ENCODE measurements around the gene KIRREL3.

KIRREL3 gene

DNA sequence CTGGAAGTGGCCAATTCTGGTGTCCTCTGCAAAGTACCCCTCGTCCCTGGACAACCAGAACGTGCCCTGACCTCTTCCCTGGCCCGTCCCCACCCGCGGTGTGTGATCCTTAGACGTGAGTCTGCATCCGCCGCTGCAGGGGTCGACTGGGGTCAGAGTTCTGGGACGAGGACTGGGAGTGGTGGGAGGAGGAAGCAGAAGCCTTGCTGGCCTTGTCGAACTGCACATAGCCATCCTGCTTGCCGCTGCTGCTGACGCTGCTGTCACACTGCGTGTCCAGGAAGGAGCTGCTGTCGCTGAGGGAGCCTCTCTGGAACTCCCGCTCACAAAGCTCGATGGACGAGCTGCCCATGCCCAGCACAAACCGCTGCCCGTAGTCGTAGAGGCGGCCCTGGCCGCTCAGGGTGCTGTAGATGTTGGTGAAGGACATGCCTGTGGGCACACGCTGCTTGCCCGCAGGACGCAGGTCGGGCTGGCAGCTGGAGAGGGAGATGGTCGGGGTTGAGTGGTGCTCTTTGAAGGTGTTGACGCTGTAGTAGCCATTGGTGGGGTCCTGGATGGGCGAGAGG, 576.0 kb downstream of the KIRREL3 start:
- no peak for DNase-seq (ENCODE audit: low read depth, low spot score)

DNA sequence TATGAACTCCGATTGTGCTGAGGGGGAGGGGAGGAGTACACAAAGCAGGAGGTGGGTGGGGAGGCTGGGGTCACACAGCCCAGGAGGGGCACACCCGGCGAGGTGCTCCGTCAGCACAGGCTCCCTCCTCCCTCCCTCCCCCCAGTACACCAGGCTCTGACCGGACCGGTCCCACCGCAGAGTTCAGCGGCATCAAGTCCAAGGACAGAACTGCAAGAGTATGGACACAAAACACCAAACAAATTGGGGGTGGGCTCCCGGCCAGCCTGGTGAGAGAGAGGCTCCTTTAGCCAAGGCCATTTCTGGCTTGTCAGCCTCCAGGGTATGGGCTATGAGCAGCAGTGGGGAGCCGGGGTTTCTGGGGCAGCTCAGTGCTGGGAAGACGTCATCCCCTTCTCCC, 576.8 kb downstream of the KIRREL3 start:
- no peak for DNase-seq (ENCODE audit: low read depth, low spot score)

DNA sequence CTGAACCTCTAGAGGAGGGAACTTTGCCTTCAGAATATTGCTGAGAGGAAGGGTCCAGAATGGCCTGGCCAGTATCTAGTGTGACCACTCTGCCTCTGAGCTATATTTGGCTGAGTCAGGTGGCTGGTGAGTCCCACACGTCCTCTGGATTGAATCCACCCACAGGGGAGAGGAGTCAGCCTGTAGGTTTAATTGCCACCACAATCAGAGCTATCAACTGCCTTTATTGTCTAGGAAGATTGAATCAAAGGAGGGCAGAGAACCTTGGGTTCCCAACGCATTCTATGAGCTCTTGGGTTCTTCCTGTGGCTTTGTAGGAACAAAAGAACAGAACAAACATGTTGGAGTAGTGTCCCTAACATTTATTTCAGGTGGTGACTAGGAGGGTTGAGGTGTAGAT, 577.4 kb downstream of the KIRREL3 start:
- no peak for DNase-seq (ENCODE audit: low read depth, low spot score)

DNA sequence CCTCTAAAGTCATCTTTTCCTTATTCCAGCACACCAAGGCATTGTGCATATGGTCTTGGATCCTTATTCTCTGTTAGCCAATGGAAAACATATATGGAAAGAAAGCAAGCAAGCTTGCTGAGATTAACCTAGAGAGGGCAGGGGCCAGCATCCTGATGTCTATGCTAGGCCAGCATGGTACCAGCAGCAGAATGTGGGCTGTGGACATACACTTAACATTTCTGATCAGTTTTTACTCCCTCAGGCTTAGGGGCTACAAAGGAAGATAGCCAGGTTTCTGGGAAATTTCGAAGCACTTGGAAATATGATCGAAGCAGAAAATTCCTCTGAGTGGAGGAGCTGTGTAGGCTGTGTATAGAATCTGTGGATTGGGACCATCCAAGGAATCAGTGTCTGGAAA, 578.1 kb downstream of the KIRREL3 start:
- no peak for DNase-seq (ENCODE audit: low read depth, low spot score)

DNA sequence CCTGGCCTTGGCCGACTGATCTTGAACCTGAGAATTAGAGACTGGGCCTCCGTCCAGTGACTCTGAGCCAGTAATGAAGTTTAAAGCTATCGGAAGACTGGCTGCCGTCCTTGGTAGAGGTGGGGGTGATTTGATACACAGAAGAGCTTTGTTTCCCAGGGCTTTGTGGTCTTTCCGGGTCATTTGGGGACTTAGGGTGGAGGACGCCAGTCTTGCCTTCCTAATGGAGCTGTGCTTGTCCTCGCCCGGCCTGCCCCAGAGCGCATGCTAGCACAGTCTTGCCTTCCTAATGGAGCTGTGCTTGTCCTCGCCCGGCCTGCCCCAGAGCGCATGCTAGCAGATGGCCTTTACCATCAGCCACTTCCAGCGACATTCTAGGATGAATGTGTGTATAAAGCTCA, 579.3 kb downstream of the KIRREL3 start:
- no peak for DNase-seq (ENCODE audit: low read depth, low spot score)

DNA sequence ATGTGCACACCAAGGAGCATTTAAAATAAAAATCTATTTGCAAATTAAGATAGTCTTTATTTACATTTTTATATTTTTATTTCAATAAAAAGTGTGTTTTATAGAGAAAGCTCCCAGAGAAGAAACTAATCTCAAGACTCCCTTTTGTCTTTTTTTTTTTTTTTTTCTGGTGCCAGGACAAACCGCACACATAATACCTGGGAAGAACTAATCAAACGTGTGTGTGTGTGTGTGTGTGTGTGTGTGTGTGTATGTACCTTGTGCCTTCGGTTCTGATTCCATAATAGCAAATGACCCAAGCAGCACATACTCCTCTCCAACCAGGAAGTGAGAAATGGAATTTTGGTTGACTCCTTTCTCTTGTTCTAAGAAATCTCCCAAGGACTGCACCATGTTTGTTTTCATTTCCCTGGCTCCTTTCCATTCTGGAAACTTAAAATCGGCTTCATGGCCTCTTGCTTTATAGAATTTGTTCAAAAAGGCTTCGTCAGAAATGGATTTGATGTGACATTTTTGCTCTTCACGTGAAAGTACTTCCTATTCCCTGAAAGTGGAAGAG, 579.8 kb downstream of the KIRREL3 start:
- no peak for DNase-seq (ENCODE audit: low read depth, low spot score)

DNA sequence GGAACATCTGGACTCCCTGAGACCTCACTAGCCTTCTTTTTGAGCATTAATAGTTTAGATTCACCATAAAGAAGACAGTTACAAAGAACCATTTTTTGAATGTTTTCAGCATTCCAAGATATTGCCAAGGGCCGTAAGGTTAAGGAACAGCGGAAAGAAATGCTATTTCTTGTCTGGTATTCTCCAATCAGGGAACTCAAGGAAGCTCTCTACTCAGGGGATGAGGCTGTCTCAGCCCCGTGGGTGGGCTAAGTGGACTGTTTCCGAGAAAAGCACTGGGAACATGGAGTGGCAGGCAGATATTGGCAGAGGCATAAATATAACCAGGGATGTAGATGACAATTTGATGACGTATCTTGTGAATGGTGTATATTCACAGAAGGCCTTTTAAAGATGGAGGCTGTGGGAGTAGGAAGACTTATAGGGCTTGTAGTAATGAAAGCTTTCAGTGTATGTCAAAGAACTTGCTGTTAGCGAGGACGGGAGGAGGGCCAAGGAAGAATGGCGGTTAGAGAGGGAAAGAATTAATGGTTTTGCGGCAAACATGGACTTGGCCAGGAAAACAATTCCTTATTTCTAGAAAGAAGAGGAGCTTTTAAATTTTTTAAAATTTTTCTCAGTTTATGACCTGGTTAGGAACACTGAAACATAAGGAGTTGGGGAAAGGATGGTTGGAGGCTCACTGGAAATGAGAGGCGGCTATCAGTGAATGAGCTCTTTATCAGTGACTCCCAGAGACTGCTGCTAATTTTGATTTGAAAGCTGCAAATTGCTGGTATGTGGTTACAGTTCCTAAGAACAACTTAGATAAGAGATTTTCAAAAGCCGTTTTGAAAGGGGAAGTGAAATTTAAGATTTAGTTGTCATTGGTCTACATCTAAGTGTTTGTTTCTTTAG, 580.5 kb downstream of the KIRREL3 start:
- DNase-seq (ENCODE audit: low read depth, low spot score) = peak; percentile 28

DNA sequence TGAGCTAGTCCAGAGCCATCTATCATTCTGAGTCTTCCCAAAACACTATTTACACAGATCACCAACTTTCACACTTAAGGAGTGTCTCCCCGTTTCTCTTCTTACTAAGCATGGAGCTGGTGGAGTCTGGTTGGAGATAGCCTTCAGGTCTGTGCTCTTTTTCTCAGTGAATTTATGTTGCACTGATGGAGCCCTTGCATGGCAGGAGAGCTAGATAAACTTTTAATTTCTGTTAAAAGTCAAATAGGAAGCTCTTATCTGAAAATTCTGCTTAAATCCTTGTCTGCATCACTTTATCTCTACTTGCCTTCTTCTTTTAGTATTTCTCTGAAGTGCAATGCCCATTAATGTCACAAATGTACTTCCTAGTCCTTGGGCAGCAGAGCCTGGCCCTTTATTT, 581.7 kb downstream of the KIRREL3 start:
- DNase-seq (ENCODE audit: low read depth, low spot score) = no peak

DNA sequence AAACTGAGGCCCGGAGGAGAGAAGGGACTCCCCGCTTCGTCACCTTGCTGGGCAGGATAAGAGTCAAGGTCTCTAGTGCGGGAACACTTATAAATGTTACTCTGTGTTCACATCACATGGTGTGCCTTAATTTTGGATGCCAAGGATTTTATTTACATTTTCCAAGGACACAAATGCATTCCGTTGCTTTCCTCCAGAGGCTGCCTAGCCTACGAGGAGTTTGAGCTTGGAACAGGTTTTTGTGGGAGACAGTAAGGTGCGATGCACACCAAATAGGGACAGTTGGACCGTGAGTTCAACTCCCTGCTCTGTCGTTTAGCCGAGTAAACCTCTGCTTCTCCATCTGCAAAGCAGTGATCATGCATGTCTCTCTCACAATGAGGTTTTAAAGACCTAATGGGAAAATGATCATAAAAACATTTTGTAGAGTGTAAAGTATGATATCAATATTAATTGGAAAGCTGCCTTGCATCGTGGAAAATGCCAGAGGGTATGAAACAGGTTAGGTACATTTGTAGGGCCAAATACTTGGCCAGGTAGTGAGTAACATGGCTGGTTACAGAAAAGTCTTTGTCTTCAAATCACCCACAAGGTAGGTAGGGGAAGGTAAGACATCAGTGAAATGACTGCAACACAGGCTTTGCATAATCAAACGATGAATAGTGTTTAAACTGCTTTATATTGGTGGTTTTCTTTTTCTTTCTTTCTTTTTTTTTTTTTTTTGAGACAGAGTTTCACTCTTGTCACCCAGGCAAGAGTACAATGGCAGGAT, 583.3 kb downstream of the KIRREL3 start:
- no peak for DNase-seq (ENCODE audit: low read depth, low spot score)

DNA sequence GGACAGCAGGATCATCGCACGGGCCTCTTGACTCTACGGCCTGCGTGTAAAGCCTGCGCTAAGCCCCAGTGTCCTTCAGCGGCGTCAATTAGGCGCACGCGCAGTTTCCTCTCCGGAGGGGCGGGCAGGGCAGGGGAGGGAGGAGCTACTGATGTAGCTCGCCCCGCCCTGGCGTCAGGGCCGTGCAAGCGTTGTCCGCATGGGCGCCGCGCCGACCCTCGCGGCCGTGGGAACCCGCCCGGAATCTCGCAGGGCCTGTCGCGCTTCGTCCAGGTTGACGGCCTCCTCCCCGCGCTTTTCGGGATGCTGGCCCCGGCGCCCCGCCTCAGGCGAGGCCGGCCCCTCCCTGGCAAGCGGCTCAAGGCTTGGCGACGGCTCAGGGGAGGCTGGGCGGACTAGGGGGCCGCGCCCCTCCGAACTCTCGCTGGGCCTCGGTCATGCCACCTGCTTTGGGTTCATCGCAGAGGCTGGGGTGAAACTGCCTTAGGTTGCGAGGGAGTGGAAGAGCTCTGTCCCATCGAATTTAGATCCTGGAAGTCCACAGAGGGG, 584.0 kb downstream of the KIRREL3 start:
- DNase-seq (ENCODE audit: low read depth, low spot score) = peak; percentile 41

DNA sequence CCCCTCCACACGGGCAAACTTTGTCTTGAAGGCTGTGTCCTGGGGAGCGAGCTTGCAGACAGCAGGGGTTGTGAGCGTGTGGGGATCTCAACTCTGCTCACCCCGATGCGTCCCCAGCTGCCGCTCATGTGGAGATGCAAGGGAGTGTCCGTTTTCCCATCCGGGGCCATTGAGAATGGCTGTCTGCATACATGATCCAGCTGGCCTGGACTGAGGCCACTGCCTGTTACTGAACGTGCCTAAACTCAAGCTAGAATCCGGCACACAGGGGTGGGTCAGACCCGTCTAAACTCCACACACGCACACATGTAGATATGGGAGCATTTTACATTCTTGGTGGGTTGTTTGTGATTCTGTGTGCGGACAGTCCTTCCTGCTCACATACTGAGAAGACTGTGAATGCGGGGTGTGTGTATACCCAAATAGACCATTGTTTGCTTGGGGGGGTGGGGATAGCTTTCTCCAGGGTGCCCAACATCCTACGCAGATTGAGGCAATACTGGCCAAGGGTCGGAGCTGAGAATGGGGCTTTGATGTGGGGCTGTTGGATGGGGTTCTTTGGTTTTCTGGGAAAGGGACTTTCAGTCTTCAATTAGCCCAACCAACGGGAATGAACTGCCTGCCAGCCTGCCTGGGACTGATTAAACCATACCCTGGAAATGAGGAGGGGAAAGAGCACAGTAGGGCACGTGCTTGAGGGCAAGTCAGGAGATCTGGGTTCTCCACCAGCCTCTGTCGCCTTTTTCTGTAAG, 584.7 kb downstream of the KIRREL3 start:
- no peak for DNase-seq (ENCODE audit: low read depth, low spot score)

DNA sequence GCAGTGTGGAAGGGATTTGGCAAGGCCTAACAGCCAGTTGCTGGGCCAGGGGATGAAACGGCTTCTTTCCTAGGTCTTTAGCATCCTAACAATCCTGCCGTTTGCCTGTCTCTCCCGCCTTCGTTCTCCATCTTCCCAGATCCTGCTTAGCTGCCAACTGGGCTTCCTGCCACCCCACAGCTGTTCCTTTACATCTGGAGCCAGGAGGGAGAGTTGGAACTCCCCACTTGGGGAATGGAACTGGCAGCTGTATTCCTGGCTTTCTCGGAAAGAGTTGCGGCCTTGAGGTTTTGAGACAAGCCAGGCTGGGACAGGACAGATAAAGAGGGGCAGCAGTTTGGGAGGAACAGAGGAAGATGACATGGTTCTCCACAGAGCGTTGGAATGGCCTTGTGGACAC, 585.4 kb downstream of the KIRREL3 start:
- DNase-seq (ENCODE audit: low read depth, low spot score) = no peak

DNA sequence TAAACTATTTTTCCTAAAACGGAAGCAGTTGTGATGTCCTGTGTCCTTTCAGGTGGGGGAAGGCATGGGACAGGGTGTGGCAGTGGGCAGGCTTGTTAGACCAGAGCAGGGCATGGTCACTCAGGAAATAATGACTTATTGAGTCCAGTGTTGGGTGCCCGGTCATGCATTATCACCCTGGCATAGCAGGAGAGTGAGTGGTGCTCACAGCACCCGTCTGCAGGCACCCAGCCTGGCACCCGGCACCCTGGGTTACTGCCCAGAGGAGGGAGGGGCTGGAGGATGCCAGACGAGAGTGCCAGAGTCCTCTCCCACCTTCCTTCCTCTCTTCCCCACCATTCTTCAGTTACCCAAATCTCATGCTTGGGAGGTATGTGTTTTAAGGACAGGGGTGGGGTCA, 586.0 kb downstream of the KIRREL3 start:
- DNase-seq (ENCODE audit: low read depth, low spot score) = no peak

DNA sequence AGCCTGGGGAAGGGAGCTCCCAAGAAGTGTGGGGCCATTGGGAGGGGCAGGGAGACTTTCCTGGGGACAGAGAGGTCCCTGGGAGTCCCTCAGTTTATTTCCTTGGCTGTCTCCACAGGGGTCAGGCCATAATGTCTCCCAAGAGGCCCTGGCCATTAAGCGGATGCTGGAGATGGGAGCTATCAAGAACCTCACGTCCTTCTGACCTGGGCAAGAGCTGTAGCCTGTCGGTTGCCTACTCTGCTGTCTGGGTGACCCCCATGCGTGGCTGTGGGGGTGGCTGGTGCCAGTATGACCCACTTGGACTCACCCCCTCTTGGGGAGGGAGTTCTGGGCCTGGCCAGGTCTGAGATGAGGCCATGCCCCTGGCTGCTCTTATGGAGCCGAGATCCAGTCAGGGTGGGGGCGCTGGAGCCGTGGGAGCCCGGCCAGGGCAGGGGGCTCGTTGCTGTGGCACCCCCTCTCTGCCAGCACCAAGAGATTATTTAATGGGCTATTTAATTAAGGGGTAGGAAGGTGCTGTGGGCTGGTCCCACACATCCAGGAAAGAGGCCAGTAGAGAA, 586.6 kb downstream of the KIRREL3 start:
- DNase-seq (ENCODE audit: low read depth, low spot score) = no peak

DNA sequence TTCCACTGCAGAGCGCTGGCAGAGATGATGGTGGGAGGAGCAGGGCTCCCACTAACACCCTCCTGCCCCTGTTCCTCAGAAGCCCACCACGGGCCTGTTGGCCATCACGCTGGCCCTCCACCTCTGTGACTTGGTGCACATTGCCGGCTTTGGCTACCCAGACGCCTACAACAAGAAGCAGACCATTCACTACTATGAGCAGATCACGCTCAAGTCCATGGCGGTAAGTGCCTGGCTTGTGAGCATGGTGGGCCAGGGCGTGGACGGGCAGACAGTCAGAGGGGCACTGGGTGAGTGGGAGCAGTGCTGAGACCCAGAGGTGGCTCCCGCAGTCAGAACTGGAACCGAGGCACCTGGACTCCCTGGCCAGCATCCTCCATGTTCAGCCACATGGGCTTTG, 587.1 kb downstream of the KIRREL3 start:
- no peak for DNase-seq (ENCODE audit: low read depth, low spot score)

DNA sequence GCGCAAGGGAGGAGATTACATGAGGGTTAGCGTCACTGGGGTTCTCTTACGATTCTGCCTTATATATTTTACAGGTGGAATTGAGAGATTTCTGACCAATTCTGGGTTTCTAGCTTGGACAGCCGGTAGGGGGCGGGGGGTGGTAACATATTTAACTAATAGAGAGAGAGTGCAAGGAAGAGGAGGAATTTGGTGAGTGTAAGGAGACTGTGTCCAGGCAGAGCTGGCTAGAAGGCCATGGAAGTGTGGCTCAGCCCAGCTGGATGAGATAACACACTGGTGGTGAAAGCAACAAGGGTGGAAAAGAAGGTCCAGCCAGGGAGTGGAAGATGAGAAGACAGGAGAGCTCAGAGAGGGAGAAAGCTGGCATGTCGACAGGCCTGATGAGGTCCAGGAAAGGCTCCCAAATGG, 588.6 kb downstream of the KIRREL3 start:
- DNase-seq (ENCODE audit: low read depth, low spot score) = no peak

DNA sequence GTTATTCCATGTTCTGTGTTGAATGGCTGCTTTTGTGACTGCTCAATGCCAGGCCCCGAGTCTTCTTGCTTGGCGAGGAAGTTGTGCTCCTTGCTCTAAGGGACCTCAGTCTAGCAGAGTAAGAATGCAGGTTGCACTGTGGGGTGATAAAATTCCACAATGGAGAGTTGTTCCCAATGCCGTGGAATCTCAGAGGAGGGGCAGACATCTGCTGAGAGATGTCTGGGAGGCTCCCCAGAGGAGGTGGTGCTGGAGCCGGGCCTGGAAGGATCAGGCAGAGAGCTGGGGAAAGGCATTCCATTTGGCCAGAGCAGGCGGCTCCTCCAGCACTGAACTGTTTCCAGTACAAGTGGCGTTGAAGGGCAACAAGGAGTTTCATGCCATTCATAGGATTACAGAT, 589.9 kb downstream of the KIRREL3 start:
- no peak for DNase-seq (ENCODE audit: low read depth, low spot score)

DNA sequence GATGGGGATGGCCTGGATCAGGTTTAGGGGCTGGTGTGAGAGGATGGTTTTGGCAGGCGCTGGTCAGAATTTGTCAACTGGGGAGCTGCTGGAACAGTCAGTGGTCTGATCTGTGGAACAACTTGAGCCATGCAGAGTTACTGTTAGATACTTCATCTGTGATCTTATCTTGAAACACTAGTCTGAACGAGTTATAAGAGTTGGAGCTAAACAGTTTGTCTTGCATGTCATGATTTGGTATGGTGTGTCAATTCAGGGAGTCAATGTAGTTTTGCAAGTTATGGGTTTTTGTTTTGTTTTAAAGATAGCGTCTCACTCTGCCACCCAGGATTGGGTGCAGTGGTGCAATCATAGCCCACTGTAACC, 591.0 kb downstream of the KIRREL3 start:
- no peak for DNase-seq (ENCODE audit: low read depth, low spot score)

DNA sequence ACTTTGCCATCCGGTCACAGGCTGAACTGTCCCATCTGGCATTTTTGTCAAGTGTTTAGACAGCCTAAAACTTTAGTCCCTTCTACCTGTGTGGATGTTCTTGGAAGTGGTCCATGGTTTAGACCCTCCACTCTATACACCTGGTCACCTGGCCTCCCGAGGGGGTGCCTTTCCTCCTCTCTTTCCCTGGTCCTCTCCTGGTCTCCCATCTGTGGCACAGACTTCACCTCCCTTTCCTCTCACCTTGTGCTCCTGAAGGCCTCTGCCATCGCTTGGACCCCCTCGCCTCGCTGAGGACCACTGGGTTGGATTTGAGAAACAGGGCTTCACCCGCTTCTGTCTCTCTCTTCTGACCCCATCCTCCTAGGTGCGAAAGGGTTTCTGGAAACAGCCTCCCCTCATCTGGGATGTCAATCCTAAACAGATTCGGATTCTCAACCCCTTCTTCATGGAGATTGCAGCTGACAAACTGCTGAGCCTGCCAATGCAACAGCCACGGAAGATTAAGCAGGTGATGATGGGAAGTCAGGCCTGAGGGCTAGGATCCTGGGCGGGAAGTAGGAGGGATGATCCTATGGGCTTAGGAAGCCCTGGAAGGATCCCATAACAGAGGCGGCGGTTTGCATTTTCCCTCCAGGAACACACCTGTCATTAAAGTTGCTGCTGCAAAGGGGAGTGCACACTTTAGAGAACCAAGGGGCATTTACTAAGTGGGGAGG, 591.5 kb downstream of the KIRREL3 start:
- no peak for DNase-seq (ENCODE audit: low read depth, low spot score)

DNA sequence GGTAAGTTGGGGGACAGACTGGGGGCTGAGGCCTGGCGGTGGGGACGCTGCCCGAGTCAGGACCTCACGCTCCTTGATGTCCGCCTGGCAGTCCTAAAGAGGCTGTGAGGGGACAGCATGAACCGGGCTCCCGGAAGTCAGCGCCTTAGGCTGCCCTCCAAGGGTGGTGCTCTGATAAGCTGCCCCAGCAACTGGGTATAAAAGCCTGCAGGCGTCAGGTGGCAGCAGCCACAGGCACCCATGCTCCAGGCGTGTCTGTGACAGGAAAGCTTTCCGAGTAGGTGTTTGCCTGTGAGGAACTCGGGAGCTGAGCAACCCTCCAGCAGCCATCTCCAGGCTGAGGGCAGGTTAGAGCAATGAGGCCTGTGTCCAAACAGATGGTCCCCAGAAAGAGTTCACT, 592.1 kb downstream of the KIRREL3 start:
- no peak for DNase-seq (ENCODE audit: low read depth, low spot score)

All from smooth muscle cell of the brain vasculature (primary cell).